Astrocyte (in vitro differentiated cells and primary cell): ENCODE measurements around the gene AIFM3. TPM values are rescaled to one million over a fixed set of nuclear protein-coding genes. Genes with fewer than 3 reads are reported as not detected.

Experiments used
- DNase-seq: peaks from one replicate; pipeline ENCODE4 v3.0.0-alpha.2; 2010; ENCODE audit warnings: low read depth
- FAIRE-seq: peaks from 2 replicates; lab custom pipeline; 2011; peaks lifted over from hg19 to GRCh38; lab: Jason Lieb, UNC
- H2AFZ ChIP-seq: 2 replicates; pipeline ENCODE4 v1.6.0; 2012; ENCODE audit warnings: low read depth, low read length, inconsistent platforms
- H3K27ac ChIP-seq: 2 replicates; pipeline ENCODE4 v1.5.1; 2011; ENCODE audit warnings: low read depth, low read length, inconsistent platforms
- H3K27me3 ChIP-seq: 2 replicates; pipeline ENCODE4 v1.6.0; 2011; ENCODE audit warnings: low read length, inconsistent platforms; ENCODE audit not compliant: insufficient read depth
- H3K36me3 ChIP-seq: 2 replicates; pipeline ENCODE4 v1.5.1; 2011; ENCODE audit warnings: low read length, inconsistent platforms; ENCODE audit not compliant: insufficient read depth
- H3K4me1 ChIP-seq: 2 replicates; pipeline ENCODE4 v1.5.1; 2011; ENCODE audit warnings: low read length, inconsistent platforms; ENCODE audit not compliant: insufficient read depth
- H3K4me2 ChIP-seq: 2 replicates; pipeline ENCODE4 v1.6.0; 2012; ENCODE audit warnings: low read length, inconsistent platforms
- H3K4me3 ChIP-seq: 2 replicates; pipeline ENCODE4 v1.5.1; 2011; ENCODE audit warnings: low read depth, mild to moderate bottlenecking, low read length, inconsistent platforms; ENCODE audit not compliant: insufficient read depth
- H3K79me2 ChIP-seq: 2 replicates; pipeline ENCODE4 v1.6.0; 2012; ENCODE audit warnings: mild to moderate bottlenecking, low read length, inconsistent platforms; ENCODE audit not compliant: insufficient read depth
- H3K9ac ChIP-seq: 2 replicates; pipeline ENCODE4 v1.6.0; 2012; ENCODE audit warnings: mild to moderate bottlenecking, low read length, inconsistent platforms
- H3K9me3 ChIP-seq: 2 replicates; pipeline ENCODE4 v1.5.1; 2012; ENCODE audit warnings: low read depth, mild to moderate bottlenecking, low read length, inconsistent platforms; ENCODE audit not compliant: insufficient read depth
- H4K20me1 ChIP-seq: 2 replicates; pipeline ENCODE4 v1.6.0; 2012; ENCODE audit warnings: low read length, inconsistent platforms; ENCODE audit not compliant: insufficient read depth
- H3K27ac Mint-ChIP-seq: one replicate; pipeline ENCODE4 v1.8.0; 2021; ENCODE audit warnings: mild to moderate bottlenecking, mixed read lengths; ENCODE audit not compliant: unreplicated experiment
- H3K27me3 Mint-ChIP-seq: one replicate; pipeline ENCODE4 v1.8.0; 2021; ENCODE audit warnings: low read depth, mixed read lengths; ENCODE audit not compliant: unreplicated experiment
- H3K36me3 Mint-ChIP-seq: one replicate; pipeline ENCODE4 v1.8.0; 2021; ENCODE audit warnings: low read depth, mixed read lengths; ENCODE audit not compliant: unreplicated experiment
- H3K4me1 Mint-ChIP-seq: one replicate; pipeline ENCODE4 v1.8.0; 2021; ENCODE audit warnings: low read depth, mixed read lengths; ENCODE audit not compliant: unreplicated experiment
- H3K4me3 Mint-ChIP-seq: one replicate; pipeline ENCODE4 v1.8.0; 2021; ENCODE audit warnings: mild to moderate bottlenecking, moderate library complexity, mixed read lengths; ENCODE audit not compliant: unreplicated experiment
- H3K9me3 Mint-ChIP-seq: one replicate; pipeline ENCODE4 v1.8.0; 2021; ENCODE audit warnings: mild to moderate bottlenecking, mixed read lengths; ENCODE audit not compliant: unreplicated experiment
- CTCF ChIP-seq: IDR thresholded peaks from 2 replicates; pipeline ENCODE4 v1.5.1; 2011; ENCODE audit warnings: low read depth, mild to moderate bottlenecking, inconsistent platforms, low read length, moderate library complexity; ENCODE audit not compliant: insufficient read depth
- EZH2 ChIP-seq: IDR thresholded peaks from 2 replicates; pipeline ENCODE4 v1.6.1; 2012; ENCODE audit warnings: mild to moderate bottlenecking, low read length, inconsistent platforms; ENCODE audit not compliant: insufficient read depth
- total RNA-seq: library from RNA; stranded (reverse); gene quantifications from 2 replicates; pipeline ENCODE4 v1.2.1, GENCODE V29; 2021

AIFM3 gene
- total RNA-seq, 1 donor from 2014 or later = 0.48 TPM

- Histone ChIP-seq H4K20me1 (no peaks in the 10 kb centered on the region), H3K4me3 (no peak overlapping the region), H3K4me1 (no peaks in the 10 kb centered on the region), H3K79me2 (no peaks in the 10 kb centered on the region), H2AFZ (peak overlapping the region; percentile 56), H3K4me2 (peak overlapping the region; percentile 75), H3K27ac (no peak overlapping the region), H3K27me3 (peaks cover 14% of the 10 kb centered on the region), H3K9me3 (no peaks in the 10 kb centered on the region), H3K9ac (no peak overlapping the region), H3K36me3 (no peaks in the 10 kb centered on the region)
- DNase-seq (no peak), FAIRE-seq (no peak)
- peaks cover 31% of the 10 kb centered on the region for H3K27me3 Mint-ChIP-seq
- no peaks in the 10 kb centered on the region for H3K9me3 Mint-ChIP-seq
- no peak overlapping the region for H3K4me3 Mint-ChIP-seq
- TF ChIP-seq EZH2 = peak; percentile 89
- TF ChIP-seq CTCF = no peak
- peaks cover 2% of the 10 kb centered on the region for H3K4me1 Mint-ChIP-seq
- H3K27ac Mint-ChIP-seq = no peak overlapping the region
- no peaks in the 10 kb centered on the region for H3K36me3 Mint-ChIP-seq
Measured at GRCh38 chr22:20965104-20965887, 1.8 kb upstream of the AIFM3 start.

GRCh38 chr22:20965888-20966855 lies 883 bp upstream of the AIFM3 start:
- Histone ChIP-seq H3K9ac (no peak overlapping the region), H2AFZ (no peak overlapping the region), H3K4me3 (no peak overlapping the region), H4K20me1 (no peaks in the 10 kb centered on the region), H3K4me2 (no peak overlapping the region), H3K27me3 (peaks cover 14% of the 10 kb centered on the region), H3K9me3 (no peaks in the 10 kb centered on the region), H3K36me3 (no peaks in the 10 kb centered on the region), H3K27ac (no peak overlapping the region), H3K79me2 (no peaks in the 10 kb centered on the region), H3K4me1 (no peaks in the 10 kb centered on the region)
- DNase-seq (no peak), FAIRE-seq (no peak)
- Mint-ChIP-seq H3K27ac (no peak overlapping the region), H3K4me3 (no peak overlapping the region), H3K4me1 (peaks cover 2% of the 10 kb centered on the region), H3K36me3 (no peaks in the 10 kb centered on the region), H3K9me3 (no peaks in the 10 kb centered on the region), H3K27me3 (peaks cover 31% of the 10 kb centered on the region)
- TF ChIP-seq EZH2 = no peak
- no peak for TF ChIP-seq CTCF
